Activated T-helper 17 cell treated with anti-CD3 and anti-CD28 coated beads, Interleukin-2, amount 50 U/mL, for 72 hours (primary cell): ENCODE measurements around the gene ANO6. TPM values are rescaled to one million over a fixed set of nuclear protein-coding genes. Genes with fewer than 3 reads are reported as not detected.
A peak's percentile ranks its signal among the peaks of the same experiment; 100 is the strongest.
"Not testable (repeated sequence)": the region's sequence is repeated elsewhere in the genome, so short reads cannot be mapped to it uniquely, and the experiment has no call there.

Source experiments
- ATAC-seq: fragments of 150-1000 bp; cut with Tn5 transposase; replicated peaks from 2 replicates; pipeline ENCODE4 v1.10.0; 2021; ENCODE audit warnings: mild to moderate bottlenecking, moderate library complexity
- H3K27ac Mint-ChIP-seq: one replicate; pipeline ENCODE4 v1.8.0; 2022; ENCODE audit warnings: mixed read lengths
- H3K27me3 Mint-ChIP-seq: one replicate; pipeline ENCODE4 v1.8.0; 2022; ENCODE audit warnings: mixed read lengths
- H3K36me3 Mint-ChIP-seq: one replicate; pipeline ENCODE4 v1.8.0; 2022; ENCODE audit warnings: low read depth, mild to moderate bottlenecking, mixed read lengths
- H3K4me1 Mint-ChIP-seq: one replicate; pipeline ENCODE4 v1.8.0; 2022; ENCODE audit warnings: mixed read lengths
- H3K4me3 Mint-ChIP-seq: one replicate; pipeline ENCODE4 v1.8.0; 2022; ENCODE audit warnings: mild to moderate bottlenecking, mixed read lengths
- H3K9me3 Mint-ChIP-seq: one replicate; pipeline ENCODE4 v1.8.0; 2022; ENCODE audit warnings: mixed read lengths
- total RNA-seq, 2 donors: library from RNA; stranded (reverse); gene quantifications; one replicate each; pipeline ENCODE4 v1.2.3, GENCODE V29; 2022

The ANO6 gene
- total RNA-seq, 2 donors from 2014 or later, result 26.8 to 45.1 TPM

- H3K27ac Mint-ChIP-seq, result no peak overlapping the region
- H3K4me1 Mint-ChIP-seq, result peaks cover 38% of the 10 kb centered on the region
- peaks cover 5% of the 10 kb centered on the region for H3K36me3 Mint-ChIP-seq
- H3K4me3 Mint-ChIP-seq, result no peak overlapping the region
- no peaks in the 10 kb centered on the region for H3K9me3 Mint-ChIP-seq
- no peaks in the 10 kb centered on the region for H3K27me3 Mint-ChIP-seq
- ATAC-seq, result no peak
Measured at GRCh38 chr12:45242180-45242579, 26.3 kb downstream of the ANO6 start.

DNA sequence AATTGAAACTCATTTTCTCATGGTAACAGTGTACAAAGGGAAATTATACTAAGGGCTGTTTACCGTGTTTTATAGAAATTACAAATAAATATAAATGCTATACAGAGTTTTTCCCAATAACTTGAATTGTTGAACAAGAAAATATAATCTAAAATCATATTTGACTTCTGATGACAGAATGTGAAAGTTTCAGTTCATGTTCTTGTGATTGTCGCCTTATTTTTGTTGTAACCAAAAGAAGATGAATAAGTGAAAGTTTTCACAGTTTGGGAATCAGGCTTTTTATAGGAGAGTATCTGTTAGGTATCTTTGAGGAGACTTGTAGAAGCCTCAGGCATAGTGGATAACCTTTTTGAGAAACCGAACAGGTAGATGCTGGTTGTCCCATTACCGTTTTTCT, 28.1 kb downstream of the ANO6 start:
- peak overlapping the region; percentile 76 for H3K27ac Mint-ChIP-seq
- peak; percentile 36 for ATAC-seq
- peaks cover 5% of the 10 kb centered on the region for H3K36me3 Mint-ChIP-seq
- peak overlapping the region; percentile 73 for H3K4me3 Mint-ChIP-seq
- H3K27me3 Mint-ChIP-seq, result no peaks in the 10 kb centered on the region
- peaks cover 30% of the 10 kb centered on the region for H3K4me1 Mint-ChIP-seq
- H3K9me3 Mint-ChIP-seq, result no peaks in the 10 kb centered on the region

- H3K4me3 Mint-ChIP-seq, result peak overlapping the region; percentile 73
- peaks cover 5% of the 10 kb centered on the region for H3K36me3 Mint-ChIP-seq
- H3K27ac Mint-ChIP-seq, result peak overlapping the region; percentile 76
- no peaks in the 10 kb centered on the region for H3K9me3 Mint-ChIP-seq
- H3K27me3 Mint-ChIP-seq, result no peaks in the 10 kb centered on the region
- peaks cover 22% of the 10 kb centered on the region for H3K4me1 Mint-ChIP-seq
- ATAC-seq, result peak; percentile 97
Measured at GRCh38 chr12:45244561-45245343, 28.9 kb downstream of the ANO6 start.

DNA sequence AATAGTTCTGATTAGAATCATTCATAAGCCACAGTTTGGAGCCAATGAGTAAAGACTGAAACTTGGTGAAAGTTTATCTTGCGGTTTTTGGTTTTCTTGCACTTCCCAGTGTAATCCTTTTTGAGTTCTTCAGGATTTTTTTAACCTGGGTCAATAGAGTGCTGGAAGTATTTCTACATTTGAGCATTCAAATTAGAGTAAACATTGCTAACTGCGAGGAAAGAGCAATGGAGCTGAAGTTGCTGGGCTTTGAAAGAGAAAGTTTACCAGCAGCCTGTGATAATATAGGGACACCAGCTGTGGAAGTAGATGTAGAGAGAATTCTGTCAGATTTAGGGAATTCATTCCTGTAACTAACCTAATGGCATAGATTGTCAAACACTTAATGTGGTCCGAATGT, 30.3 kb downstream of the ANO6 start:
- peaks cover 12% of the 10 kb centered on the region for H3K4me1 Mint-ChIP-seq
- H3K4me3 Mint-ChIP-seq, result no peak overlapping the region
- H3K36me3 Mint-ChIP-seq, result peaks cover 5% of the 10 kb centered on the region
- no peak overlapping the region for H3K27ac Mint-ChIP-seq
- no peaks in the 10 kb centered on the region for H3K27me3 Mint-ChIP-seq
- no peaks in the 10 kb centered on the region for H3K9me3 Mint-ChIP-seq
- no peak for ATAC-seq

DNA sequence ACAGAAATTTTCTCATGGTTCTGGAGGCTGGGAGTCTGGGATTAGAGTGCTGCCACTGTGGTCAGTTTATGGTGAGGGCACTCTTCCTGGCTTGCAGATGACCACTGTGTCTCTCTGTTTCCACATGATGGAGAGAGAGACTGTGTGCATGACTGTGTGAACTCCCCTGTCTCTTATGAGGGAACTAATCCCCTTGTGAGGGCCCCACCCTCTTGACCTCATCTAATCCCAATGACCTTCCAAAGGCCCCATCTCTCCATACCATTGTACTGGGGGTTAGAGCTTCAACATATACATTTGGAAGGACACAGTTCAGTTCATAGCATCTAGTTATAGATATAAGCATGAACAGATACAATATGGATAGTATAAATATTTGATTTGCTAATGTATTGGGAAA, 31.7 kb downstream of the ANO6 start:
- no peak for ATAC-seq
- Mint-ChIP-seq H3K9me3 (no peaks in the 10 kb centered on the region), H3K4me3 (no peak overlapping the region)

GRCh38 chr12:45248095-45248494, 32.2 kb downstream of the ANO6 start:
- H3K9me3 Mint-ChIP-seq, result no peaks in the 10 kb centered on the region
- H3K27ac Mint-ChIP-seq, result no peak overlapping the region
- H3K4me3 Mint-ChIP-seq, result no peak overlapping the region
- H3K4me1 Mint-ChIP-seq, result peaks cover 11% of the 10 kb centered on the region
- H3K36me3 Mint-ChIP-seq, result no peaks in the 10 kb centered on the region
- H3K27me3 Mint-ChIP-seq, result no peaks in the 10 kb centered on the region
- no peak for ATAC-seq

More for the DNA sequence above, 31.7 kb downstream of the ANO6 start:
- no peaks in the 10 kb centered on the region for H3K27me3 Mint-ChIP-seq
- no peaks in the 10 kb centered on the region for H3K36me3 Mint-ChIP-seq
- no peak overlapping the region for H3K27ac Mint-ChIP-seq
- peaks cover 11% of the 10 kb centered on the region for H3K4me1 Mint-ChIP-seq

GRCh38 chr12:45254254-45254653, 38.4 kb downstream of the ANO6 start:
- Mint-ChIP-seq H3K4me3 (no peak overlapping the region), H3K9me3 (no peaks in the 10 kb centered on the region), H3K36me3 (no peaks in the 10 kb centered on the region), H3K4me1 (peaks cover 27% of the 10 kb centered on the region), H3K27me3 (no peaks in the 10 kb centered on the region), H3K27ac (peak overlapping the region; percentile 9)
- ATAC-seq, result no peak

DNA sequence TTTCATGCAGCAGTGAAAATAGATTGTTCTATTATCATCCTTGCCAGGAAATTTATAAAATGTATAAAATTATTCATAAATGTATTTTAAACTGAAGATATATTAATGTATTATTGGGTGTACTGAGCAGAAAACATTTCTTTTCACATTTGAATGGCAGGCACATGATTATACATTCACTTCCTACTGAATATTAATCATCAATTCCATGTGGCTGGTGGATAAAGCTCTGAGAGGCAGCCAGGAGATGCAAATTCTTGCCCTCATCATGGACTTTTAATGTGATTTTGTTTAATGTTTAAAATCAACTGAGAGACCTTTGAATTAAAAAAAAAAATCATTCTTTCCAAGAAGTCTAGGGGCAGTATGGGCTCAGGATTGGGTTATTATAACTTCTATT, 40.8 kb downstream of the ANO6 start:
- Mint-ChIP-seq H3K4me1 (peaks cover 41% of the 10 kb centered on the region), H3K27ac (no peak overlapping the region), H3K36me3 (no peaks in the 10 kb centered on the region), H3K27me3 (no peaks in the 10 kb centered on the region), H3K4me3 (no peak overlapping the region), H3K9me3 (no peaks in the 10 kb centered on the region)
- no peak for ATAC-seq

DNA sequence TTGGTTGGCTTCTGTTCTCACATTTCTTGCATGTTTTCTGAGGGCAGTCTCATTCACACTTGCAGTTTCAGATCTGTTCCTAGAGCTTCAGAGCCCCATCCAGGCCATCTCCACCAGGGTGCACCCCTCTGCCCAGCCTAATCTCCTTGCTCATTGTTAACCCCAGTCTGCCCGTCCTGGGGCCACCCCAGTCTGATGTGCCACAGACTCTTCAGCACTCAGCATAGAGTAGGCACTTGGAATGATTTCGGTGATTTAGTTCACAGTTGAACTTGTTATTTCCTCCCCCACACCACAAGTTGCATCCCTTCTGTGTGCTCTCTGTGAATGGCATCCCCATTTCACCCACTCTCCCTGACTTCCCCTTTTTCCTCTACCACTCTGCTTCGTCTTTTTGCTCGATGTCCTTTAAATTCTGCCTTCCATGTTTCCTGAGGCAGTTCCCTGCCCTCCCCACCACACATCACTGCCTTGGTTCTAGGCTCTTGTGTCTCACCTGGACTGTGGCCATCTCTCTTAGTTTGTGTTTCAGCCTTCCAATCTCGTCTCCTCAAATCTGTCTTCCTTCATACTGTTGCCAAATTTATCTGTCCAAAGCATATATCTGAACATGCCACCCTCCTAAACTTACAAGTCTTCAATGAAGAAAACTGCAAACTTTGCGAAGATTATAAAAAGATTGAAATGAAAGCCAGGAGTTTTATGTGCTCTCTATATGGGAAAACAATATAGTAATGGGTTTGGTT, 41.5 kb downstream of the ANO6 start:
- Mint-ChIP-seq H3K27me3 (no peaks in the 10 kb centered on the region), H3K36me3 (no peaks in the 10 kb centered on the region), H3K27ac (no peak overlapping the region), H3K4me1 (peaks cover 41% of the 10 kb centered on the region), H3K4me3 (no peak overlapping the region), H3K9me3 (no peaks in the 10 kb centered on the region)
- no peak for ATAC-seq

DNA sequence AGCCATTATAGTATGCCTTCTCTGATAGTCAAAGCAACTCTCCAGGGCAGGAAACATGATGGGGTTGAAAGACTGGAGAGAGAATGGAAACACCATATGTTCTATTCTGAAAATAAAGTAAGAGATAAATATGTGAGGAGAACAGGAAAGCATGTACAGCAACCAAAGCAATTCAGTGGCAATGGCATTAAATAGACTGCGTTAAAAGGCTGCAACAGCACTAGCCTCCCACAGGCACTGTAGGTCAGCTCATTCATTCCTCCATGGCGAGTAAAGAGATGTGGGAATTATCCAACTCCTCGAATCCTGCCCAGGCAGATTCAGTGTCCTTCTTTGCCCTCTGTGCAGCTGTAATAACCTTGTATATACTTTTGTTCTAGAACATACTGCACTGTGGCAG, 43.8 kb downstream of the ANO6 start:
- ATAC-seq, result no peak

DNA sequence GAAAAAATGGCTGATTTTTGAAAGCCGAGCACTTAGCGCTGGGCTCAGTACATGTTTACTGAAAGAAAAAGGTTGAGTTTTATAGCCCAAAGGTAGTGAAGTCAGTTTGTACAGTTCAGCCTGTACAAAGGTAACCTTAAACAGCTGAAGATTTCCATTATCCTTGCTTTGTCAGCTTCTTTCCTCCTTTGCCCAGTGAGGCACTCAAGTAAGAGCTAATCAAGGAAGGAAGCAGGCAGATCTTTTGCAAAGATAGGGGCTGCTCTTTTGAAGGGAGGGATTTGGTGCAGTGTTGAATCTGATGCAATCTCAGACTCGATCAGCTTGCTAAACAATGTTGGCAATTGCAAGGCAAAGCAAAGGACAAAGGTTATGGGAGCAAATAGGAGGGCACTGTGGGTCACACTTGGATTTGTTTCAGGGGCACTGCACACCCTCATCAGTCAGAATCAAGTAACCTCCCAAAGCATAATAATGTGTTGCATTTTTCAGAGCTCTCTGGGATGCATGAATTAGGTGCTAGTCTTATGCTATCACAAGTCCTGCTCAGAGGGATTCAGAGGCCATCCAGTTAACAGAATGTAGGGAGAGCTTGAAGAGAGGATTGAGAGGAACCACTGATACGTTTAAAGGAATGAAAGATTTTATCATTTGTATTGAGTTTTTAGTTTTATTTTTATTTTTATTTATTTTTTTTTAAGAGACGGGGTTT, 44.4 kb downstream of the ANO6 start:
- no peaks in the 10 kb centered on the region for H3K9me3 Mint-ChIP-seq

More for the DNA sequence above, 43.8 kb downstream of the ANO6 start:
- Mint-ChIP-seq H3K4me3 (no peak overlapping the region), H3K4me1 (peaks cover 40% of the 10 kb centered on the region), H3K27me3 (no peaks in the 10 kb centered on the region), H3K9me3 (no peaks in the 10 kb centered on the region), H3K36me3 (no peaks in the 10 kb centered on the region), H3K27ac (no peak overlapping the region)

GRCh38 chr12:45260854-45261253, 45.0 kb downstream of the ANO6 start:
- peaks cover 48% of the 10 kb centered on the region for H3K4me1 Mint-ChIP-seq
- no peak overlapping the region for H3K27ac Mint-ChIP-seq
- no peak for ATAC-seq
- H3K27me3 Mint-ChIP-seq, result no peaks in the 10 kb centered on the region
- H3K9me3 Mint-ChIP-seq, result no peaks in the 10 kb centered on the region
- no peaks in the 10 kb centered on the region for H3K36me3 Mint-ChIP-seq
- no peak overlapping the region for H3K4me3 Mint-ChIP-seq

More for the DNA sequence above, 44.4 kb downstream of the ANO6 start:
- no peaks in the 10 kb centered on the region for H3K36me3 Mint-ChIP-seq
- H3K27me3 Mint-ChIP-seq, result no peaks in the 10 kb centered on the region
- H3K27ac Mint-ChIP-seq, result no peak overlapping the region
- peaks cover 42% of the 10 kb centered on the region for H3K4me1 Mint-ChIP-seq
- no peak overlapping the region for H3K4me3 Mint-ChIP-seq
- no peak for ATAC-seq

DNA sequence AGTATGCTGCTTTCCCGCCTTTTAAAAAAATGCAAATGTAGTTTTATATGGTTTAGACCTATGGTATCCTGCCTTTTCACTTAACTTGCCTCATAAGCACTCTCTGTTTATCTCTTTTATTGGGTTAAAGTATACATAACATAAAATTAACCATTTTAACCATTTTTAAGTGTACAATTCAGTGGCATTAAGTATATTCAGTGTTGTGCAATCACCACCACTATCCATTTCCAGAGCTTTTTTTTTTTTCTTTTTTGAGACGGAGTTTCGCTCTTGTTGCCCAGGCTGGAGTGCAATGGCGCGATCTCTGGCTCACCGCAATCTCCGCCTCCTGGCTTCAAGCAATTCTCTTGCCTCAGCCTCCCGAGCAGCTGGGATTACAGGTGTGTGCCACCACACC, 46.3 kb downstream of the ANO6 start:
- not testable (repeated sequence) for ATAC-seq, H3K36me3 Mint-ChIP-seq, H3K9me3 Mint-ChIP-seq, H3K4me3 Mint-ChIP-seq, H3K27ac Mint-ChIP-seq, H3K27me3 Mint-ChIP-seq
- peaks cover 44% of the 10 kb centered on the region for H3K4me1 Mint-ChIP-seq

DNA sequence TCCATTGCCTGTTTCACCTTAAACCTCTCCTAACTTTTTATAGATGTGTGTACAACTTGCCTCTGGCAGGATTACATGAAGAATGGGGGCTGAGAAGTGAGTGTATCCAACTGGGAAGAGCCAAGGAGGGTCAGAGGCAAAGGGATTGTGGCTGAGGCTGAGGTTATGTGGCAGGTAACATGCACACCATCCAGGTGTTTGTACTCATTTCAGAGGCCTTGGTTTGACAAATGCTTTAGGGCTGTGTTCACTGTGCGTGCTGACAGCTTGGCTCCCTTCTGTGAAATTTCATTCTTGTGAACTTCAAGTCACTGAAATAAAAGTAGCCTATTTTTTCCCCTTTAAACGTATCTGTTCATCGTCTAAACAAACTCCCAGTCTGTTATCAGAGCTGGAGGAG, 47.7 kb downstream of the ANO6 start:
- Mint-ChIP-seq H3K4me3 (no peak overlapping the region), H3K27ac (no peak overlapping the region), H3K4me1 (peaks cover 37% of the 10 kb centered on the region), H3K36me3 (no peaks in the 10 kb centered on the region), H3K27me3 (no peaks in the 10 kb centered on the region), H3K9me3 (no peaks in the 10 kb centered on the region)
- ATAC-seq, result no peak
